PFSK-1 (cell line): ENCODE measurements around the gene ACADVL.

Experiments used
- POLR2AphosphoS5 ChIP-seq: IDR thresholded peaks from 2 replicates; pipeline ENCODE4 v1.6.1; 2012; ENCODE audit warnings: low read depth, mild to moderate bottlenecking, control low read depth, low read length, moderate library complexity
- SIN3A ChIP-seq: IDR thresholded peaks from 2 replicates; pipeline ENCODE4 v1.6.1; 2012; ENCODE audit warnings: mild to moderate bottlenecking, low read length, moderate library complexity, borderline replicate concordance; ENCODE audit not compliant: insufficient read depth

- no peak for TF ChIP-seq POLR2AphosphoS5
- no peak for TF ChIP-seq SIN3A
These were observed 42.9 kb upstream of the ACADVL start for GRCh38 chr17:7176841-7177190.
